Measurements from ENCODE around the gene DGCR6.
"Not testable (repeated sequence)": the region's sequence is repeated elsewhere in the genome, so short reads cannot be mapped to it uniquely, and the experiment has no call there.

DNA sequence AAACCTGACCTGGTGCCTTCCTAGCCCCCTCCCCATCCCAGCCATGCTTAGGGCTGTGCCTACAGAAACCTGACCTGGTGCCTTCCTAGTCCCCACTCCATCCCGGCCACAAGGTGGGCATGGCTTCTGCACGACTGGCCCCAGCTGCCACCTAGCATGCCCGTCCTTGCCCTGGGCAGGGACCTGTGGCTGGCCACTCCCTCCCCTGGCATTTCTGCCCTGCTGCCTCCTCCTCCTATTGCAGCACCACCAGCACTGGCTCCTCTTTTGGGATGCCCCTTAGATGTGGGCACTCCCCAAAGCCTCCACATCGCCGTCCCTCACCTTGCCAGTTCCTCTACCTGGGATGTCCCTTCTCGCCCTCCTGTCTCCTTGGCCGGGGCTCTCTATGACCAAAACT is 28.6 kb downstream of the DGCR6 start:
- TF ChIP-seq, protein P1, sequence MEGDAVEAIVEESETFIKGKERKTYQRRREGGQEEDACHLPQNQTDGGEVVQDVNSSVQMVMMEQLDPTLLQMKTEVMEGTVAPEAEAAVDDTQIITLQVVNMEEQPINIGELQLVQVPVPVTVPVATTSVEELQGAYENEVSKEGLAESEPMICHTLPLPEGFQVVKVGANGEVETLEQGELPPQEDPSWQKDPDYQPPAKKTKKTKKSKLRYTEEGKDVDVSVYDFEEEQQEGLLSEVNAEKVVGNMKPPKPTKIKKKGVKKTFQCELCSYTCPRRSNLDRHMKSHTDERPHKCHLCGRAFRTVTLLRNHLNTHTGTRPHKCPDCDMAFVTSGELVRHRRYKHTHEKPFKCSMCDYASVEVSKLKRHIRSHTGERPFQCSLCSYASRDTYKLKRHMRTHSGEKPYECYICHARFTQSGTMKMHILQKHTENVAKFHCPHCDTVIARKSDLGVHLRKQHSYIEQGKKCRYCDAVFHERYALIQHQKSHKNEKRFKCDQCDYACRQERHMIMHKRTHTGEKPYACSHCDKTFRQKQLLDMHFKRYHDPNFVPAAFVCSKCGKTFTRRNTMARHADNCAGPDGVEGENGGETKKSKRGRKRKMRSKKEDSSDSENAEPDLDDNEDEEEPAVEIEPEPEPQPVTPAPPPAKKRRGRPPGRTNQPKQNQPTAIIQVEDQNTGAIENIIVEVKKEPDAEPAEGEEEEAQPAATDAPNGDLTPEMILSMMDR (conservative IDR thresholded peaks at IDR 0.05; ENCODE audit: low read depth, low read length), result not testable (repeated sequence)
- TF ChIP-seq EZH2 (IDR thresholded peaks at IDR 0.05; ENCODE audit: borderline replicate concordance, low read depth, low read length, poor library complexity, severe bottlenecking), result not testable (repeated sequence)
